Keratinocyte (primary cell): ENCODE measurements around the gene IRX4. TPM values are rescaled to one million over a fixed set of nuclear protein-coding genes. Genes with fewer than 3 reads are reported as not detected.

Source experiments
- DNase-seq: peaks from one replicate; pipeline ENCODE4 v3.0.0-alpha.2; 2011; ENCODE audit warnings: low read depth, missing footprints, low spot score
- FAIRE-seq: peaks from 2 replicates; lab custom pipeline; 2011; peaks lifted over from hg19 to GRCh38; lab: Jason Lieb, UNC
- H2AFZ ChIP-seq: 2 replicates; pipeline ENCODE4 v1.6.0; 2012; ENCODE audit warnings: low read length, control low read depth, inconsistent platforms; ENCODE audit not compliant: control insufficient read depth
- H3K27ac ChIP-seq: 2 replicates; pipeline ENCODE4 v1.5.1; 2011; ENCODE audit warnings: low read length; ENCODE audit not compliant: control insufficient read depth, insufficient read depth
- H3K27me3 ChIP-seq: 3 replicates; pipeline ENCODE4 v1.6.0; 2011; ENCODE audit warnings: low read length; ENCODE audit not compliant: control insufficient read depth, insufficient read depth; ENCODE audit errors: extremely low read depth
- H3K36me3 ChIP-seq, 2 experiments: 2 replicates in 1 of 2; 3 replicates in 1 of 2; pipeline ENCODE4 v1.5.1; 2011; ENCODE audit warnings: low read length in 2 of 2, mild to moderate bottlenecking in 1 of 2; ENCODE audit not compliant: control insufficient read depth in 2 of 2, insufficient read depth in 2 of 2; ENCODE audit errors: extremely low read depth in 1 of 2
- H3K4me1 ChIP-seq: 3 replicates; pipeline ENCODE4 v1.5.1; 2011; ENCODE audit warnings: low read length; ENCODE audit not compliant: control insufficient read depth, insufficient read depth; ENCODE audit errors: extremely low read depth
- H3K4me2 ChIP-seq: 3 replicates; pipeline ENCODE4 v1.6.0; 2011; ENCODE audit warnings: low read depth, low read length; ENCODE audit not compliant: control insufficient read depth, insufficient read depth; ENCODE audit errors: extremely low read depth
- H3K4me3 ChIP-seq, 3 experiments: fragments of 200-600 bp in 1 of 3; sonication (generic) in 1 of 3; 2 replicates in 2 of 3; 3 replicates in 1 of 3; pipeline ENCODE4 v1.5.1; 2011 to 2016; ENCODE audit warnings: low read length in 3 of 3, mild to moderate bottlenecking in 3 of 3, control low read depth in 2 of 3, inconsistent platforms in 1 of 3, low read depth in 1 of 3, mixed read lengths in 1 of 3, mixed run types in 1 of 3, moderate library complexity in 1 of 3; ENCODE audit not compliant: control insufficient read depth in 2 of 3, insufficient read depth in 2 of 3; ENCODE audit errors: extremely low read depth in 1 of 3
- H3K79me2 ChIP-seq: 2 replicates; pipeline ENCODE4 v1.6.0; 2012; ENCODE audit warnings: low read length; ENCODE audit not compliant: control insufficient read depth, insufficient read depth
- H3K9ac ChIP-seq: 3 replicates; pipeline ENCODE4 v1.6.0; 2011; ENCODE audit warnings: low read length; ENCODE audit not compliant: control insufficient read depth, insufficient read depth; ENCODE audit errors: extremely low read depth
- H3K9me1 ChIP-seq: 3 replicates; pipeline ENCODE4 v1.6.0; 2011; ENCODE audit warnings: low read length; ENCODE audit not compliant: control insufficient read depth, insufficient read depth; ENCODE audit errors: extremely low read depth
- H3K9me3 ChIP-seq: 2 replicates; pipeline ENCODE4 v1.5.1; 2012; ENCODE audit warnings: low read depth, low read length; ENCODE audit not compliant: control insufficient read depth
- H4K20me1 ChIP-seq: 3 replicates; pipeline ENCODE4 v1.6.0; 2011; ENCODE audit warnings: low read length; ENCODE audit not compliant: control insufficient read depth, insufficient read depth; ENCODE audit errors: extremely low read depth
- EZH2 ChIP-seq: IDR thresholded peaks from one replicate; pipeline ENCODE4 v1.6.1; 2012; ENCODE audit warnings: inconsistent platforms, mild to moderate bottlenecking, low read length, moderate library complexity
- dilution Hi-C: fragments of 300-500 bp; cut with MboI; formaldehyde crosslinking; loops from one replicate; pipeline ENCODE4 v1.7.0; 2020; ENCODE audit warnings: low sequenced_read_pairs; ENCODE audit not compliant: extremely low pct_ligation_motif_present
- polyA plus RNA-seq, 5 experiments: library from polyadenylated mRNA; depleted of rRNA in 3 of 5; stranded (reverse) in 3 of 5; stranded (forward) in 1 of 5; unstranded in 1 of 5; fragments of >200 nt; gene quantifications; 1 replicate in 1 of 5; 2 replicates in 3 of 5; 3 replicates in 1 of 5; pipeline versions ENCODE4 v1.2.1 to v1.2.3, GENCODE V29; 2011 to 2012; ENCODE audit warnings: missing spikeins in 2 of 5, low read depth in 1 of 5, low replicate concordance in 1 of 5
- TF ChIP-seq, protein P1 (sequence below), 3 experiments: IDR thresholded peaks in 1 of 3; conservative IDR thresholded peaks in 1 of 3; optimal IDR thresholded peaks in 1 of 3; 2 replicates in 2 of 3; 3 replicates in 1 of 3; pipeline versions ENCODE3 to v1.5.1; 2011; ENCODE audit warnings: low read length in 3 of 3, mild to moderate bottlenecking in 3 of 3, moderate library complexity in 2 of 3, control low read depth in 1 of 3, inconsistent platforms in 1 of 3; ENCODE audit not compliant: insufficient read depth in 2 of 3; ENCODE audit errors: extremely low read depth in 1 of 3

IRX4 gene
- polyA plus RNA-seq, 1 donor (not counting 4 experiments of a cell fraction or from before 2014, with no cell fraction given), result 18.2 TPM

DNA sequence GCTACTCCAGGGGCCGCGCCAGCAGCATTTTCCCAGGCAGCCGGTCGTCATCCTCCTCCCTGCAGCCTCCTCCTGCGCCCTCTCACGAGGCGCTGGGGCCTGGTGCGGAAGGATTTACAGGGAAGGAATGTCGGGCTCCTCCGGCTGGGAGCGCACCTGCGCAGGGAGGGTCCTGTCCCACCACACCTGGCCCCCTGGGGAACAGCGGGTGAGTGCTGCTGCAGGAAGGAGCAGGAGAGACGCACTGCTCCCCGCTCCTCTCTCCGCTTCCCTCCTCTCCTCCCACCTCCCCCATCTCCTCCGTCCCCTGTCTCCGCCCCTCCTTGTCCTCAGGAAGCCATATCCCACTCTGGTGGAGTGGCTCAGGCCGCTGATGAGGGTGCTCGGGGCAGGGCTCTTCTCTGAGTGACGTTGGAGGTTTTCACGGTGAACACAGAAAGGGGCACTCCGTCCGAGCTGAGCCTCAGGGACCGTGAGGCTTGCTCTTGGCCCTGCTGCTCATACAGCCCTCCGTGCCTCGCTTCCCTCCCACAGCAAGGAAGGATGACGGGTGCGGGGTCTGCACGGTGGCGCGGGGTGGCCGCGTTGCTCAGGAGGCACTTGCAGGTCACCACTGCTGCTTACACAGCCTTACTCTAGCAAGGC, 31.3 kb downstream of the IRX4 start:
- Histone ChIP-seq H3K4me1 (no peaks in the 10 kb centered on the region), H3K4me2 (no peak overlapping the region), H3K36me3 (no peaks in the 10 kb centered on the region), H3K9me1 (no peaks in the 10 kb centered on the region), H3K4me3 (no peak overlapping the region), H4K20me1 (no peaks in the 10 kb centered on the region), H3K27me3 (peaks cover 13% of the 10 kb centered on the region), H3K79me2 (no peaks in the 10 kb centered on the region), H2AFZ (no peak overlapping the region), H3K9ac (no peak overlapping the region), H3K9me3 (no peaks in the 10 kb centered on the region), H3K27ac (no peak overlapping the region)
- FAIRE-seq, result no peak
- dilution Hi-C loops, result no loop called here
- no peak for DNase-seq
- TF ChIP-seq EZH2, result no peak
- TF ChIP-seq, protein P1, sequence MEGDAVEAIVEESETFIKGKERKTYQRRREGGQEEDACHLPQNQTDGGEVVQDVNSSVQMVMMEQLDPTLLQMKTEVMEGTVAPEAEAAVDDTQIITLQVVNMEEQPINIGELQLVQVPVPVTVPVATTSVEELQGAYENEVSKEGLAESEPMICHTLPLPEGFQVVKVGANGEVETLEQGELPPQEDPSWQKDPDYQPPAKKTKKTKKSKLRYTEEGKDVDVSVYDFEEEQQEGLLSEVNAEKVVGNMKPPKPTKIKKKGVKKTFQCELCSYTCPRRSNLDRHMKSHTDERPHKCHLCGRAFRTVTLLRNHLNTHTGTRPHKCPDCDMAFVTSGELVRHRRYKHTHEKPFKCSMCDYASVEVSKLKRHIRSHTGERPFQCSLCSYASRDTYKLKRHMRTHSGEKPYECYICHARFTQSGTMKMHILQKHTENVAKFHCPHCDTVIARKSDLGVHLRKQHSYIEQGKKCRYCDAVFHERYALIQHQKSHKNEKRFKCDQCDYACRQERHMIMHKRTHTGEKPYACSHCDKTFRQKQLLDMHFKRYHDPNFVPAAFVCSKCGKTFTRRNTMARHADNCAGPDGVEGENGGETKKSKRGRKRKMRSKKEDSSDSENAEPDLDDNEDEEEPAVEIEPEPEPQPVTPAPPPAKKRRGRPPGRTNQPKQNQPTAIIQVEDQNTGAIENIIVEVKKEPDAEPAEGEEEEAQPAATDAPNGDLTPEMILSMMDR (optimal IDR thresholded peaks at IDR 0.05 in 1 of 3, IDR thresholded peaks at IDR 0.05 in 1 of 3, conservative IDR thresholded peaks at IDR 0.05 in 1 of 3; ENCODE audit: extremely low read depth in 1 of 3, insufficient read depth in 2 of 3, low read length in 3 of 3), result no peak

DNA sequence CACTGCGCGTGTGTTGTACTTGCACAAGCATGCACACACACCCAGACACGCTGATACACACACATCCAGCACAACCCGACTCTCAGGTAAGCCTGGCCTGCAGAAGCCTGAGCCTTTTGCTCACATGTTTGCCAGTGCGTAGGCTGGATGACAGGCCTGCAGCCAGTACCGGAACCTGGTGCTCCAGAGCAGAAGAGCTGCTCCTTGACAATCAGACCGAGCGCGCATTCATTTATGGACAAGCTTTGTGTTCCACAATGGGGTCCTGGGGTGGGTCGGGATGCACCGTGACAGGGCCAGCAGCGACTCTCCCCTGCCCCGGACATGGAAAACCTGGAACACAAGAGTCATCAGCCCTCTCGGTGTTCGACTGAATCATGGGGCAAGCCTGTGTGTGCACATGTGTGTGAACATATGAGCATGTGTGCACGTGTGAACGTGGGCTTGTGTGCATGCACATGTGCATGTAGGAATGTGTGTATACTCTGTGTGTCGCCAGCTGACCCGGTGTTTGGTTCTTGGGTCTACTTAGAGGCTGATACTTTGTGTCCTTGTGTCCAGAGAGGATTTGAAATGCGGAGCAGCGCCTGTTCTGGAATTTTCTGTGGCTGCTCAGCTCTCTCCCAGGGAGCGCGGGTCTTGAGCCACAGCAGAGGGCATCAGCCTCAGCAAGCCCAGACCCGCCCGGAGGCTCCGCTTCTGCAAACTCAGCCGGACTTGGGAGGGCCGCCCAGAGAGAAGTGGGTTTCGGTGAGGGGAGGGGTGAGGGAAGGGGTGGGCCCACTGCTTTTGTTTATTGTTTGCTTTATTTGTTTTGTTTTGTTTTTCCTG, 32.2 kb downstream of the IRX4 start:
- no peaks in the 10 kb centered on the region for H3K4me1 ChIP-seq
- no peaks in the 10 kb centered on the region for H3K36me3 ChIP-seq
- TF ChIP-seq EZH2, result peak; percentile 21
- TF ChIP-seq, protein P1 (optimal IDR thresholded peaks at IDR 0.05 in 1 of 3, IDR thresholded peaks at IDR 0.05 in 1 of 3, conservative IDR thresholded peaks at IDR 0.05 in 1 of 3; ENCODE audit: extremely low read depth in 1 of 3, insufficient read depth in 2 of 3, low read length in 3 of 3), result no peak
- H3K9me1 ChIP-seq, result no peaks in the 10 kb centered on the region
- no peak overlapping the region for H2AFZ ChIP-seq
- H3K4me2 ChIP-seq, result no peak overlapping the region
- no peak overlapping the region for H3K9ac ChIP-seq
- H3K27ac ChIP-seq, result no peak overlapping the region
- no peaks in the 10 kb centered on the region for H3K9me3 ChIP-seq
- peaks cover 10% of the 10 kb centered on the region for H3K27me3 ChIP-seq
- no peak overlapping the region for H3K4me3 ChIP-seq
- dilution Hi-C loops, result no loop called here
- no peak for FAIRE-seq
- no peak for DNase-seq
- no peaks in the 10 kb centered on the region for H4K20me1 ChIP-seq
- H3K79me2 ChIP-seq, result no peaks in the 10 kb centered on the region
